Ramos (cell line): Measurements from ENCODE around the gene ABLIM1.

Source experiments
- in situ Hi-C: fragments of 300-500 bp; cut with MboI; formaldehyde crosslinking; loops from one replicate; pipeline ENCODE4 v1.14.3; 2022; ENCODE audit warnings: low sequenced_read_pairs; ENCODE audit not compliant: unreplicated experiment

Gene ABLIM1

DNA sequence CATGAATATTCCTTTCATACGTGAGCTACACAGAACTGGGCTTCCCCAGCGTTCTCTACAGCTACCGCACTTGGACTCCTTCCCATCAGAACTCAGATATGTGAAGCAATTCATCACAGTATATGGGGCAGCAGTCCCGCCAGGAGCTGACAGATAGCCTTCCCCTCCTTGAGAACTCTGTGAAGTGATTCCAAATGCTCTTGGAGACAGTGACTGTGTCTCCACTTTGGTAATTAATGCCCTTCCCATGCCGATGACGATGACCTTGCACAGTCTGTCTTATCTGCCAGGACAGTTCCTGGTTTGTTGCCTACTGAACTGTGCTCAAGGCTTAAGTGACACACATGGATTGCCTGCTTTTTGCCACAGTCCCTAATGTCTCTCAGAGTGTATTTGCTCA, 178.8 kb downstream of the ABLIM1 start:
- in situ Hi-C loops: loop anchor here (10.0 kb wide), 1 partner anchor 215 kb away; no protein-coding TSS in a partner anchor

DNA sequence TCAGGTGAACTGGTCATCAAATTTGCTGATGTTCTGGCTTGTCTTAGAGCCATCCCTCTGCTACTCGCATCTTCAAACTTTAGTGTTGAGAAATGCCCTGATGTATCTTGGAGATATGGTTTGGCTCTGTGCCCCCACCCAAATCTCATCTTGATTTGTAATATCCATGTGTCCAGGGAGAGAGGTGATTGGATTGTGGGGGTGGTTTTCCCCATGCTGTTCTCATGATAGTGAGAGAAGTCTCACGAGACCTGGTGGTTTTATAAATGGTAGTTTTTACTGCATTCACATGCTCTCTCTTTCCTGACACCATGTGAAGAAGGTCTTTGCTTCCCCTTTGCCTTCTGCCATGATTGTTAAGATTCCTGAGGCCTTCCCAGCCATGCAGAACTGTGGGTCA, 179.8 kb downstream of the ABLIM1 start:
- in situ Hi-C loops: loop anchor here (10.0 kb wide), 1 partner anchor 217 kb away; no protein-coding TSS in a partner anchor

DNA sequence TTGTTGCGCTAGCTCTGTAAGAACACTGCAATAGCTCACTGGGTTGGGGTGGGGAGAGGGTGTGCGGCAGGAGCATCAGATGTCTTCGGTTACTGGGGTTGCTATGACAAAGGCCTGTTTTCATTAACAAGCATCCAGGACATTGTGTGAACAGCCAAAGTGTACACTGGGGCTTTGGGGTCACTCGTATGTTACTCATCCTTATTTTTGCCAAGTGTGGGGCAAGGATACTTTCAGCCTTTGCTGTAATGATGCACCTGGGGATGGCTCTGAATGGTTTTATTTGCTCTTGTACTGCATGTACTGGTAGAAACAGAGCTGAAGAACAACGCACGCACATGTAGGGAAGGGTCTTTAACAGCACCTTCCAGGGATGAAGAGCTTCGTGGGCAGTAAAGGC, 180.8 kb downstream of the ABLIM1 start:
- in situ Hi-C loops: loop anchor here (10.0 kb wide), 1 partner anchor 218 kb away; no protein-coding TSS in a partner anchor

DNA sequence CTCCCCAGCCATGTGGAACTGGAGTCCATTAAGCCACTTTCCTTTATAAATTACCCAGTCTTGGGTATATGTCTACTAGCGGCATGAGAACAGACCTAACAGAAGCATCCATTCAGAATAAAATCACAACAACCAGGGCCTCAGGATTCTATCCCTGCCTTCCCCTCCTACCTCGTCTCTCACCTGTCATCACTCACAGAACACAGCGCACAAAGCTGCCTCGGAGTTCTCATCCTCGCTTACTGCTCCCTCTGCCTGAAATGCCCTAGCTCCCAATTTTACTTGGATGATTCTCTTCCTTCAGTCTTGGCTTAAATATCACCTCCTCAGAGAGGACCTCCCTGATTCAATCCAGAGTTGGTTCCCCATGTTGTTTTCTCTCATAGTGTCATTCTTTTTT, 183.1 kb downstream of the ABLIM1 start:
- in situ Hi-C loops: loop anchor here (5.0 to 10.0 kb wide), 2 partner anchors 72 to 220 kb away; no protein-coding TSS in a partner anchor

DNA sequence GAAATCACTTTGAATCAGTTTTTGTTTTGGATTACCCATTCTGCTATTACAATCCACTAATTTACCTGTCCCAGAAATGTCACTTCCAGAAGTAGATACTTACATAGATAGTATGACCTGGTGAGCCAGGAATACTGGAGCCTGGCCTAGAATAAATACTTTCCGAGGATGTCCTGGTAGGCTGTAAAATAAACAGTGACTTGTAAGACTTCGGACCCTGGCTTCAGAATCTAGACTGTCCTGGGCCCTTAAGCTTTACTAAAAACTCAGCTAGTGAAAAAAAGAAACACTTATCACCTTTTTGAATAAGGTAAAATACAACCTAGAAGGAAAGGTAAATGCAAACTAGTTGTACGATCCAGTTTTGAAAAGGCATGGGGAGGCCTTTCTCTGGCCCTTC, 184.3 kb downstream of the ABLIM1 start:
- in situ Hi-C loops: loop anchor here (5.0 to 10.0 kb wide), 2 partner anchors 74 to 221 kb away; no protein-coding TSS in a partner anchor

DNA sequence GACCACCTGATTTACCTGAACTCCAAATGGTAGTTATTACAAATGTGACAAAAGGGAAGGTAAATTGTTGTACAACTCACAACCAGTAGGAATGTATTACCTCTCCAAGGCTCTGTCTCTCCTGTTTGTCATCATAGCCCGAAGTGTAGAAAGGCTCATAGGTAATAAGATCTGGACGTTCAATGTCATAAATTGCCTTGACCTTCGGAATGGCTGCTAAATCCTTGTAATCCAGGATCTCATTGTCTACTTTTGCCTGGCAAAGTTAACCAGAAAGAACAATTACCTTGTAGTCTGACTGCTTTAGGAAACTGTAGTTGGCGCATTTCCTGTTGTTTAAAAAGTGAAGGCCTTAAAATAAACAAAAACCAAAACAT, 185.2 kb downstream of the ABLIM1 start:
- in situ Hi-C loops: loop anchor here (5.0 to 10.0 kb wide), 2 partner anchors 74 to 222 kb away; no protein-coding TSS in a partner anchor

DNA sequence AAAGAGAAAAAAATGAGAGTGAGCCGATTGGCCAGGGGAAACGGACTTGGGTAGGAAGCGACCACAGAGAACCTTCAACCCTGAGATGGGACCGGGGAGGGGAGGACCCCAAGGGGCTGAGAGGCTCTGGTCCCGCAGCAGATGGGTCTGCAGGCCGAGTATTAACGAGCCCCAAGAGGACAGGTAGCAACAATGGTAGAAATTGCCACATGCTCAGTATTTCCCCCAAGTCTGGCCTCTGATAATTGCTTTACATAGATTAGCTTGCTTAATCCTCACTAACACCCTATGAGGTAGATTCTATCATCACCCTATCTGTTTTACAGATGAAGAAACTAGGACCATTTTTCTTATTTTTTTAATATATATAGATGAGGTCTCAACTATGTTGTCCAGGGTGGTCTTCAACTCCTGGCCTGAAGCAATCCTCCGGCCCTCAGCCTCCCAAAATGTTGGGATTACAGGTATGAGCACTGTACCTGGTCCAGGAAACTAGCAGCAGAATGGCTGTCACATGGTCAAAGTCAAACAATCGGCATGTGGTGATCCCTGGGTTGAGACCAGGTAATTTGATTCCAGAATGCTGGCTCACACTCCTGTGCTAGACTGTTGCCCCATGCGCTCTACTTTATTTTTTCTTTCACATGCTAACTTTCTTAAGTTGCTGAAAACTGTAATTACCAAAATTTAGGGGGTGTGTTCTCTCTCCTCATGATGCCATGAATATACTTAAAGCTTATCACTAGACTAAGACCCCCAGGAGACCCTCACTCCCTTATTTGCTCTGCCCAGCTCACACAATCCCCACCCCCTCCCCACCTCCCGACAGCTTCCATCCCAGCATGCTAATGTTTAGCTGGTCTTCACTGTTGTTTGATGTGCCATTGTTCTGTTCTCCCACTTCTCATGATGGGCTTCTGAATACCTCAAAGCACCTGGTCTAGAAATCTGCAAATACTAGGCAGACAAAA, 185.9 kb downstream of the ABLIM1 start:
- in situ Hi-C loops: loop anchor here (5.0 to 10.0 kb wide), 2 partner anchors 75 to 223 kb away; no protein-coding TSS in a partner anchor

DNA sequence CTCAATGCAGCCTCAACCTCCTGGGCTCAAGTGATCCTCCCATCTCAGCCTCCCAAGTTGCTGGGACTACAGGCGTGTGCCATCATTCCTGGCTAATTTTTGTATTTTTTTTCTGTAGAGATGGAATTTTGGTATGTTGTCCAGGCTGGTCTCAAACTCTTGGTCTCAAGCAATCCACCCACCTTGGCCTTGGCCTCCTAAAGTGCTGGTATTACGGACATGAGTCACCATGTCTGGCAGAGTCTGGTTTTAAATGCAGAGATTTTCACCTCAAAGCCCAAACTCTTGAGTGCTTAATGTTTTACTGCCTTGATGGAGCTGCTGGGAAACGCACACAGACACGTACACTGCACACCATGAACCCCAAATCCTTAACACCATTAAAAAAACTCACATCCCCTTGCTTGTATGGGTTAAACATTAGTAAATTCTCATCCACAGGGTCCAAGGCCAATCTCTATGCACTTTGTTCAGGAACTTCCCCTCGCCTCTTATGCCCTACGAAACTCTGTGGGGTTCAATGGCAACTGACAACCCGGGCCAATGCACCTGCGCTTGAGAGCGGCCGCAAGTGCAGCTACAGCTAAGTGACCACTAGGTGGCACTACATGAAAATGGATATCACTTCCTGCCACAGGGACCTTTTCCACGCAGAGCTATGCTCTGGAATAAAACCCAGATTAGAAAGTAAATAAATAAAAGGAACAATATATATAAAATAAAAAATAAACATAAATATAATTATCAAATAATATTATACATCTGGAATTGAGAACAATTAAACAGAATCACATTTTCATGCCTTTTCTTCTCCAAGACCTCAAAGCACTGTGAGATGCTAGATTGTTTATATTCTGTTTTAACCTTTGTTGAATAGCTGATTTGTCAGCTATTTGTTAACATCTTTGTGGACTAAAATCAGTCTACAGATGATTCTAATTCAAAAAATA, 186.8 kb downstream of the ABLIM1 start:
- in situ Hi-C loops: loop anchor here (5.0 to 10.0 kb wide), 2 partner anchors 76 to 224 kb away; no protein-coding TSS in a partner anchor

DNA sequence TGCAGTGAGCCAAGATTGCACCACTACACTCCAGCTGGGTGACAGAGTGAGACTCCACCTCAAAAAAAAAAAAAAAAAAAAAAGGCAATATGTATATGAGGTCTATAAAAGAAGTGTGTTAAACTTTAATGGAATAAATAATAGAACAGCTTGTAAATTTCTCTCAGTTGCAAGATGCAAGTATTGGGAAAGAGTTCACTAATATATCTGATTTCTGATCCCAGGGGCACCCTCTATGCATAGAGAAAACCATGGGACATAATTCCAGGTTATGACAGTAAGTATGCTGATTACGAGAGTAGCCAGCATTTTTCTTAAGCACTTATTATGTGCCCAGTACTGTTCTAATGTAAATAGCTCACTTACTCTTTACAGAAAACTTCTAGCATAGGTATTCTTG, 187.7 kb downstream of the ABLIM1 start:
- in situ Hi-C loops: loop anchor here (5.0 to 10.0 kb wide), 2 partner anchors 77 to 224 kb away; no protein-coding TSS in a partner anchor

DNA sequence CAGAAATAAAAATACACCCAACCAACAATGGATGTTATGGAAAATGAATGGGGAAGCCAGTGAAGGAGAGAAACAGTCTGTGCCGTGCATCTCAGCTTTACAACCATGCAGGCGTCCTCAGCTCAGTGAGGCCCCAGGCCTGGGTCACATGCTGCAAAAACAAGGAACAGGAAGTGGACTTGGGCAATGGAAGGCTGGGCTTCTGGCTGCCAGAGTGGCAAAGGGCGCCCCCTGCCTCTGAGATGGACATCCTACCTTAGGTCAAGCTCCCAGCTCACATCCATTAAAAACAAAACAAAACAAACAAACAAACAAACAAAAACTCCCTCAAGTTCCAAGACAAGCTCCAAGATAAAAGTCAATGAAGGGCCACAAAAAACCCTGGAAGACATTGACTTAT, 199.1 kb downstream of the ABLIM1 start:
- in situ Hi-C loops: no loop called here

DNA sequence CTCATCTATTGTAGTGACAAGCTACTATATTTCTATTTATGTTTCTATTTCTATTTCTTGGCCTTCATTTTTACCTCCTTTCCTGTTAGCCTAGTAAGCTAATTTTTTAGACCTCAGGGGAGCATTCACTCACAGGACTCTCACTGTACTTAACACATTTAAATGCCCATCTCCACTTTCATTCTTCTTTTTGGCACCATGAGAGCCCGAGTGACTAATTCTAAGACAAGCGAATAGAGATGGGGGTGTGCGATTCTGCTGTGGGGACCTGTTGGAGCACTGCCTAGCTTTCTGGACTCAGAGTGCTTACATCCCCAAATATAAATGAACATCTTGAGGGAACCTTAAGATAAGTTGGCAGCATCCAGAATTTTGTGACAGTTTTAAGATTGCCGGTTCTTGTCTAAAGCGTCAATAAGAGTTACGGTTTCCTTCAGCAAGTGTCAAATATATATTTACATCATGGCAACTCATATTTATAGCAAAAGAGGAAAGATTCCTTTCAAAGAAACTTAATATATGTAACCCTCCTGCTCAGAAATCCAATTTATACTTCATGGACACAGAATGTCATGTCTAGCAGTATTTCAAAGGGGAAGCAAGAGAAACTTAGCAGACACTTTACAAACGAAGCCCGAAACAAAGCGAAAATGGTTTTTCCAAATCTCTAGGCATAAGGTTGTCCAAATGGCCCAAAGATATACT, 199.7 kb downstream of the ABLIM1 start:
- in situ Hi-C loops: no loop called here

DNA sequence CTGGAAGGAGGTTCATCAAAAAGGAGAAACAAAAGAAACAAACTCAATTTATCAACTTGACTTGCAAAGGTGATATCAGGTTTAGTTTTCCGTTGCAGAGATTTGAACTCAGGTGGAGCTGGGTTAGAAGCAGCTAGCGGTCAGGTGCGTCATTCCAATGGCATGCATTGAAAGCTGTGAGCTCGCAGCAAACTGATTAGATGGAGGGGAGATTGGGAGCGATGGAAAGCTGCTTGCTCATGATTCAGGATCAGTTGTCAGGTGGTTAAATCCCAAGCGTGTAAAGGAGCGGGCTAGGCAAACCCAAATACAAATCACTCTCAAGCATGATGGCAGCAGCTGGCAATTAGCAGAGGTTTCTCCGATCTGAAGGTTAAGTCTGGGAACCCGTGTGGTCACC, 204.5 kb downstream of the ABLIM1 start:
- in situ Hi-C loops: no loop called here

DNA sequence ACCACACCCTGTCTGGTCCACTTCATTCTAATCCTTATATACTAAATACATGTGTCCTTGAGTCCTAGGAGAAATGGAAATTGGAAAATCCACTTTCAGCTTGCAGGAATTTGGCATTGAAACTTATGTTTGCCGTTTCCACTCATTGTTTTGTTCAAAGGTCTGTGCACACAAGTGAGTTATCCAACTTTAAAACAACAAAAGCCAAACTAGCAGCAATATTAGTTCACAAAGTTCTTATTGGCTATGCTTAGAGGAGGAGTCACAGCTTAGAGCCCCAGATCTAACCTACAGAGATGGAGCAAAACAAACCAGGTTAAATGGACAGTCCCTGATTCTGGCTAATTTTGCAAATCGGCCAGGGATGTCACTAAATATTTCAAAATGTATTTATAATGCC, 209.2 kb downstream of the ABLIM1 start:
- in situ Hi-C loops: no loop called here

DNA sequence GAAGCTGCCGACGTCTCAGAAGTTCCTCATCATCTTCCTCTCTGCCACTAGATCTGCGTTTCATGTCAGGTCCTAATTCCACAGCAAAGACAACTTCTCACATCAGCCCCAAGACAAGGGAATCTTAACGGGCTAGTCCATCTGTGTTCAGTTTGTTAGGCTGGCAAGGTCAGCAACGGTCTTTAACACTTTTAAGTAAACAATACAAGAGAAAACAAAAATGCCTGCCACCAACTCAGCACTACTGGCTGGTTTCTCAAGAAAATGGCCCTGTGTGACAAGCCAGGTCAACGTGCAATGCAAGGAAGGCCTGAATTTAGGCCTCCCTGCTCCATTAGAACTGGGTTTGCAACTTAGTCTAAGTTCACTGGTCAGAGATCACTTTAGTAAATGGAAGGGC, 212.7 kb downstream of the ABLIM1 start:
- in situ Hi-C loops: no loop called here

DNA sequence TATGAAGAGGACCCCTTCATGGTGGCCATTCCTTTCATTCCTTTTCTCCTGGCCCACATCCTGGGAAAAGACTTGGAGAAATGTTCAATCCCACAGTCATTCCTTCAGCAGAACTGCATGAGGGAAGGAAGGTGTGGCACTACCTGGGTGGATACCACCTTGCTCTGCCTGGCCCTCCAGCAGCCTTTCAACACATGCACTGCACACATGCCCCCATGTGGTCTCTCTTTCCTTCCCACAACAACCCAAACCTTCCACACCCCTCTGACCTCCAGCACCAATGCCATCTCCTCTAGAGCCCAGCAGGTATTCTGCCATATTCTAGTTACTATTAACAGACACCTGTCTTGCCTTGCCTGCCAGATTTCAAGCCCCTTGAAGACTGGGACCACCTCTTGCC, 213.3 kb downstream of the ABLIM1 start:
- in situ Hi-C loops: no loop called here

DNA sequence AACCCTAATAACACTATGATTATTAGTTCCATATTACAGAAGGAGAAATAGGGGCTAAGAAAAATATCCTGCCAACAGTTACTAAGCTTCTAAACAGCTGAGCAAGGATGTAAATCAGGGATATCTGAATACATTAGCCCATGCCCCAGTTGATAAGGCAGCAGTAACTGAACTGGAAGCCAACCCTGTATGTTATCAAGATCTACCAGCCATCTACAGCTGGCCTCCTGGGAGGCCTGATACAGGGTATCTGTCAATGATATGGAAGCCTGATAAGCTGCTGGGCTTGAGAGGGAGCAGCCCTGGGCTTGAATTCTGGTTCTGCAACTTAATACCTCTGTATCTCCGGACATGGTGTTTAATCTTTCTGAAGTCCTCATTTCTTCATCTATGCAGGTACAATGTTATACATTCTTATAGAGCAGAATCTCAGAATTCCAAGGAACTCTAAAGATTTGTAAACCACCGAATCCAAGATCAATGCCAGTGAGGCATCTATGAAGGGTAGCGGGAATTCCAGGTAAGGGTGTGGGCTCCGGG, 215.9 kb downstream of the ABLIM1 start:
- in situ Hi-C loops: no loop called here

DNA sequence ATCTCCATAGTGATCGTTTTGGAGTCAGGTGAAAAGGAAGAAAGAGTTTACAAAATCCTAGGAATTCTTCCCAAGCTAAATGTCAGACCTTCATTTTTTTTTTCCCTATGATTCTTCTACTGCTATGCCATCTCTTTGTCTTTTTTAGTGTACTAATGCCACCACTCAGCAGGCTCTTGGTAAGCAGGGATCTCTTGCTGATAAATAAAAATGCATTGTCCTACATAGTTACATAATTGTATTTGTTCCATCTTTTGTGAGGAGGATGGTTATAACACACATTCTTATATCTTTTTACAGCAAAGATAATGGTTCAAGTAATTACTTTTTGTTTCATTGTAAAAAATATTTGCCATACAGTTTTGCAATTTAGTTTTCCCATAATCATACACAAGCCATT, 217.0 kb downstream of the ABLIM1 start:
- in situ Hi-C loops: no loop called here

DNA sequence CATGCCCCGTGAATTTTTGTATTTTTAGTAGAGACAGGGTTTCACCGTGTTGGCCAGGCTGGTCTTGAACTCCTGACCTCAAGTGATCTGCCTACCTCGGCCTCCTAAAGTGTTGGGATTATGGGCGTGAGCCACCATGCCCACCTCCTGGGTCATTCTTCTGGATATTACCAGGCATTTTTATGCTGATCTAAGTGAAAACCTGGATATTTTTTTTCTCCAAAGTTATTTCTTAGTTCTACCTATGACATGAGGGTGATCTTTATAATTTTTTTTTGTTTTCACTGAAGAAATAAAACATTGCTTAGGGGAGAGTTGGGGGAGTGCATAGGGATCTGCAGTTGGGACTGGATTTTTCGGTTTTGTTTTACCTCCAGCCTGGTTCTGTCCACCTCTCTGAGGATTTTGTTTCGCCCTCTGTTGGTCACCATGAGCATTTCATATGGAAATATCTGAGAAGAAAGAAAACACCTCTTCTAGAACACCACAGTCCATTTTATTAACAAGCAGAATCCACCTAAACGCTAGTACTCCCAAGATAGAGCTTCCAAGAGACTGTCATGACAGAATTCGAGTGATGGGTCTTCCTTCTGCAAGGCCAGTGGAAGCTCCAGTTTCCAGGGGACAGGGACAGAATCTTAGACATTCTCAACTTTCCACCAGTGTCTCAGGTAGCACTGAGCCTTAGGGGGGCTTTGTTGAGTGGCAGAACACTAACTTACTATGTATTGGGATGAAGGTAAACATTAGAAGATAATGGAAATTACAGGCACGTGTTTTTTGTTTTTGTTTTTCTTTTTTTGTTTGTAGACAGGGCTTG, 220.4 kb downstream of the ABLIM1 start:
- in situ Hi-C loops: no loop called here

DNA sequence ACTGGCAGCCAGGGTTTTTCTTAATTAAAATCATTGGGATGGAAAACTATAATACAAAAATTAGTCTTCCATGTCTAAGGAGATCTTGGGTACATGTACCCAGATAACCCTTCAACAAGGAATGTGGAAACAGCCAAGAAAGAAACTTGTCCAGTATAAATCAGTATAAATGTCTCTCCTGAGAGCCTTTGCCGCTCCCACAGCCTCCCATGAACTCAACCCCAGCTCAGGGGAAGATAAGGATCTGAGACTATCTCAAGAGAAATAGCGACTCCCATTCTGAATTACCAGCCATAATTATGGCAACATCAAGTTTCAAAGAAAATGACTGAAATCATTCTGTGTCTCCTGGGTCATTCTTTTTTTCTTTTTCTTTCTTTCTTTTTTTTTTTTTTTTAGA, 221.1 kb downstream of the ABLIM1 start:
- in situ Hi-C loops: no loop called here
